ENCODE results near the gene SEMA6C. TPM values are rescaled to one million over a fixed set of nuclear protein-coding genes. Genes with fewer than 3 reads are reported as not detected.
"Not testable (repeated sequence)": the region's sequence is repeated elsewhere in the genome, so short reads cannot be mapped to it uniquely, and the experiment has no call there.

Gene SEMA6C
- total RNA-seq, 1 donor from 2014 or later: 0.67 TPM

DNA sequence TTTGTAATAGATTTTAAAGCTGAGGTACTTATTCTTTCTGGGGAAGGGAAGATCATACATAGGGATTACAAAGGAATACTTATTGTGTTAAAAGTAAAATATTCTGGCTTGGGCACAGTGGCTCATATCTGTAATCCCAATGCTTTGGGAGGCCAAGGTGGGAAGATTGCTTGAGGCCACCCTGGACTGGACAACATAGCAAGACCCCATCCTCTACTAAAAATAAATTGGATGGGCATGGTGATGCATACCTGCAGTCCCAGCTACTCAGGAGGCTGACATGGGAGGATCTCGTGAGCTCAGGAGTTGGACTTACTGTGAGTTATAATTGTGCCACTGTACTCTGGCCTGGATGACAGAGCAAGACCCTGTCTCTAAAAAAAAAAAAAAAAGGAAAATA lies 48.3 kb downstream of the SEMA6C start:
- ChIA-PET CTCF (interaction anchor here (6.9 kb wide), 1 partner anchor 59 kb away, joined by 160 read pairs; the partner anchor contains the start of gene TNFAIP8L2), POLR2A (interaction anchor here (0.7 kb wide), 1 partner anchor 33 kb away, joined by 13 read pairs; no protein-coding TSS in a partner anchor)
- no peak for ATAC-seq (ENCODE audit: low read depth)
- Mint-ChIP-seq H3K27me3 (no peaks in the 10 kb centered on the region), H3K36me3 (ENCODE audit: low read depth) (peaks cover 15% of the 10 kb centered on the region), H3K9me3 (no peaks in the 10 kb centered on the region), H3K4me1 (no peaks in the 10 kb centered on the region), H3K27ac (no peak overlapping the region), H3K4me3 (no peak overlapping the region)
- DNase-seq: no peak
- TF ChIP-seq, protein P1, sequence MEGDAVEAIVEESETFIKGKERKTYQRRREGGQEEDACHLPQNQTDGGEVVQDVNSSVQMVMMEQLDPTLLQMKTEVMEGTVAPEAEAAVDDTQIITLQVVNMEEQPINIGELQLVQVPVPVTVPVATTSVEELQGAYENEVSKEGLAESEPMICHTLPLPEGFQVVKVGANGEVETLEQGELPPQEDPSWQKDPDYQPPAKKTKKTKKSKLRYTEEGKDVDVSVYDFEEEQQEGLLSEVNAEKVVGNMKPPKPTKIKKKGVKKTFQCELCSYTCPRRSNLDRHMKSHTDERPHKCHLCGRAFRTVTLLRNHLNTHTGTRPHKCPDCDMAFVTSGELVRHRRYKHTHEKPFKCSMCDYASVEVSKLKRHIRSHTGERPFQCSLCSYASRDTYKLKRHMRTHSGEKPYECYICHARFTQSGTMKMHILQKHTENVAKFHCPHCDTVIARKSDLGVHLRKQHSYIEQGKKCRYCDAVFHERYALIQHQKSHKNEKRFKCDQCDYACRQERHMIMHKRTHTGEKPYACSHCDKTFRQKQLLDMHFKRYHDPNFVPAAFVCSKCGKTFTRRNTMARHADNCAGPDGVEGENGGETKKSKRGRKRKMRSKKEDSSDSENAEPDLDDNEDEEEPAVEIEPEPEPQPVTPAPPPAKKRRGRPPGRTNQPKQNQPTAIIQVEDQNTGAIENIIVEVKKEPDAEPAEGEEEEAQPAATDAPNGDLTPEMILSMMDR (IDR thresholded peaks at IDR 0.05): no peak
- intact Hi-C loops (cut with micrococcal nuclease): no loop called here

DNA sequence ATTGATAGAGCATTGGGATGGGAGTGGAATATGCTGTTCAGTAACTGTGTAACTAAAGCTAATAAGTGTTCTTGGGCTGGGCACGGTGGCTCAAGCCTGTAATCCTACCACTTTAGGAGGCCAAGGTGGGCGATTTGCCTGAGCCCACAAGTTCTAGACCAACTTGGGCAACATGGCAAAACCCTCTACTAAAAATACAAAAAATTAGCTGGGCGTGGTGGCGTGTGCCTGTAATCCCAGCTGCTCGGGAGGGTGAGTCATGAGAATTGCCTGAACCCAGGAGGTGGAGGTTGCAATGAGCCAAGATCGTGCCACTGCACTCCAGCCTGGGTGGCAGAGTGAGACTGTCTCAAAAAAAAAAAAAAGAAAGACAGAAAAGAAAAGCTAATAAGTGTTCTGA lies 49.0 kb downstream of the SEMA6C start:
- H3K9me3 Mint-ChIP-seq; ATAC-seq (ENCODE audit: low read depth); H3K4me3 Mint-ChIP-seq; H3K27ac Mint-ChIP-seq; DNase-seq; H3K27me3 Mint-ChIP-seq; H3K4me1 Mint-ChIP-seq; POLR2A ChIA-PET; intact Hi-C loops (cut with micrococcal nuclease): not testable (repeated sequence)
- CTCF ChIA-PET: interaction anchor here (6.9 kb wide), 1 partner anchor 59 kb away, joined by 160 read pairs; the partner anchor contains the start of gene TNFAIP8L2
- H3K36me3 Mint-ChIP-seq (ENCODE audit: low read depth): peaks cover 15% of the 10 kb centered on the region

DNA sequence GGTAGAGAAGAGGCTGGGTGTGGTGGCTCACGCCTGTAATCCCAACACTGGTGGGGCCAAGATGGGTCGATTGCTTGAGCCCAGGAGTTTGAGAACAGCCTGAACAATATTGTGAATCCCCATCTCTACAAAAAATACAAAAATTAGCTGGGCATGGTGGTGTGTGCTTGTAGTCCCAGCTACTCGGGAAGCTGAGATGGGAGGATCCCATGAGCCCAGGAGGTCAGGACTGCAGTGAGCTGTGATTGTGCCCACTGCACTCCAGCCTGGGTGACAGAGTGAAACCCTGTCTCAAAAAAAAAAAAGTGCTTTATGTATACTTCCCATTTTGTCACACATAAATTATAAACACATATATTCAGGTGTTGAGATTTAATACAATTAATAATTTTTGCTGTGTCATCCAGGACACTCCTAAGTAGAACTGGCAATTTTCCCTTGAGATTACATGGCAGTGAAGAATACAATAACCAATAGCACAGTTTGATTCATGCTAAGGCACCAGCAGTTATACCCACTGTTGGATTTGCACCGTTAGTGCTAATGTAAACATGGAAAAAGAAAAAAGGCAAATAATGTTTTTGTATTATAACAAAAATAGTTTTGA lies 60.4 kb downstream of the SEMA6C start:
- no peak overlapping the region for H3K4me3 Mint-ChIP-seq
- H3K9me3 Mint-ChIP-seq: no peaks in the 10 kb centered on the region
- intact Hi-C loops (cut with micrococcal nuclease): no loop called here
- ChIA-PET POLR2A (interaction anchor here (0.6 to 1.3 kb wide), 2 partner anchors 15 to 26 kb away, joined by 4 to 5 read pairs; partner anchors contain the start of gene CDC42SE1), CTCF (interaction anchor here (0.6 to 0.7 kb wide), 2 partner anchors 14 to 234 kb away, joined by 3 read pairs; no protein-coding TSS in a partner anchor)
- H3K36me3 Mint-ChIP-seq (ENCODE audit: low read depth): peaks cover 8% of the 10 kb centered on the region
- no peak overlapping the region for H3K27ac Mint-ChIP-seq
- ATAC-seq (ENCODE audit: low read depth): no peak
- H3K4me1 Mint-ChIP-seq: peaks cover 6% of the 10 kb centered on the region
- no peaks in the 10 kb centered on the region for H3K27me3 Mint-ChIP-seq
- no peak for DNase-seq
- TF ChIP-seq, protein P1 (IDR thresholded peaks at IDR 0.05): no peak

Other genes with a start within 250 kb of the SEMA6C start
- 101 and 105 TPM in 2 replicates for gene SETDB1, start 220.3 kb downstream of the SEMA6C start, total RNA-seq
- 95.5 and 106 TPM in 2 replicates for gene CERS2, start 171.8 kb downstream of the SEMA6C start, total RNA-seq
- not detected in 2 replicates for gene ANXA9, start 164.3 kb downstream of the SEMA6C start, total RNA-seq
- 8.9 and 10.7 TPM in 2 replicates for gene MINDY1, start 139.7 kb downstream of the SEMA6C start, total RNA-seq
- gene PRUNE1, start 138.2 kb downstream of the SEMA6C start, total RNA-seq: 12.9 and 14.2 TPM in 2 replicates
- gene BNIPL, start 110.0 kb downstream of the SEMA6C start, total RNA-seq: 1.00 and 1.2 TPM in 2 replicates
- gene C1orf56, start 98.9 kb downstream of the SEMA6C start, total RNA-seq: 2.4 and 2.5 TPM in 2 replicates
- gene CDC42SE1, start 87.0 kb downstream of the SEMA6C start, total RNA-seq: 139 and 148 TPM in 2 replicates
- 0.59 and 0.67 TPM in 2 replicates for gene MLLT11, start 86.2 kb downstream of the SEMA6C start, total RNA-seq
- 13.8 and 17.4 TPM in 2 replicates for gene GABPB2, start 75.9 kb downstream of the SEMA6C start, total RNA-seq
- 8.5 and 9.3 TPM in 2 replicates for gene TNFAIP8L2, start 10.0 kb upstream of the SEMA6C start, total RNA-seq
- gene LYSMD1, start 19.3 kb upstream of the SEMA6C start, total RNA-seq: 4.9 and 5.4 TPM in 2 replicates
- gene SCNM1, start 19.5 kb upstream of the SEMA6C start, total RNA-seq: 52.8 and 58.2 TPM in 2 replicates
- 3.8 and 4.4 TPM in 2 replicates for gene TMOD4, start 29.4 kb upstream of the SEMA6C start, total RNA-seq
- gene VPS72, start 43.6 kb upstream of the SEMA6C start, total RNA-seq: 58.8 and 72.1 TPM in 2 replicates
- gene PIP5K1A, start 51.9 kb upstream of the SEMA6C start, total RNA-seq: 63.2 and 77.7 TPM in 2 replicates
- 189 and 201 TPM in 2 replicates for gene PSMD4, start 108.1 kb upstream of the SEMA6C start, total RNA-seq
- 38.8 and 40.3 TPM in 2 replicates for gene ZNF687, start 135.7 kb upstream of the SEMA6C start, total RNA-seq
- gene PI4KB, start 180.8 kb upstream of the SEMA6C start, total RNA-seq: 112 and 113 TPM in 2 replicates
- gene RFX5, start 200.6 kb upstream of the SEMA6C start, total RNA-seq: 222 and 262 TPM in 2 replicates
- gene SELENBP1, start 226.1 kb upstream of the SEMA6C start, total RNA-seq: not detected in 2 replicates